GM19099 (cell line): ENCODE results near the gene NFKBIE.

Experiments
- POLR2A ChIP-seq: IDR thresholded peaks from 3 replicates; pipeline ENCODE4 v1.6.1; 2011; ENCODE audit warnings: low read depth; ENCODE audit not compliant: insufficient read length; ENCODE audit errors: extremely low read depth

NFKBIE gene

DNA sequence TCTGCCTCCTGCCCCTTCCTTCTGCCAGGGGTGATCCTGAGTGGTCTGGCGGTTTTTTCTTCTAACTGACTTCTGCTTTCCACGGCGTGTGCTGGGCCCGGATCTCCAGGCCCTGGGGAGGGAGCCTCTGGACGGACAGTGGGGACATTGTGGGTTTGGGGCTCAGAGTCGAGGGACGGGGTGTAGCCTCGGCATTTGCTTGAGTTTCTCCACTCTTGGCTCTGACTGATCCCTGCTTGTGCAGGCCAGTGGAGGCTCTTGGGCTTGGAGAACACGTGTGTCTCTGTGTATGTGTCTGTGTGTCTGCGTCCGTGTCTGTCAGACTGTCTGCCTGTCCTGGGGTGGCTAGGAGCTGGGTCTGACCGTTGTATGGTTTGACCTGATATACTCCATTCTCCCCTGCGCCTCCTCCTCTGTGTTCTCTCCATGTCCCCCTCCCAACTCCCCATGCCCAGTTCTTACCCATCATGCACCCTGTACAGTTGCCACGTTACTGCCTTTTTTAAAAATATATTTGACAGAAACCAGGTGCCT lies 31.7 kb downstream of the NFKBIE start:
- no peak for TF ChIP-seq POLR2A

DNA sequence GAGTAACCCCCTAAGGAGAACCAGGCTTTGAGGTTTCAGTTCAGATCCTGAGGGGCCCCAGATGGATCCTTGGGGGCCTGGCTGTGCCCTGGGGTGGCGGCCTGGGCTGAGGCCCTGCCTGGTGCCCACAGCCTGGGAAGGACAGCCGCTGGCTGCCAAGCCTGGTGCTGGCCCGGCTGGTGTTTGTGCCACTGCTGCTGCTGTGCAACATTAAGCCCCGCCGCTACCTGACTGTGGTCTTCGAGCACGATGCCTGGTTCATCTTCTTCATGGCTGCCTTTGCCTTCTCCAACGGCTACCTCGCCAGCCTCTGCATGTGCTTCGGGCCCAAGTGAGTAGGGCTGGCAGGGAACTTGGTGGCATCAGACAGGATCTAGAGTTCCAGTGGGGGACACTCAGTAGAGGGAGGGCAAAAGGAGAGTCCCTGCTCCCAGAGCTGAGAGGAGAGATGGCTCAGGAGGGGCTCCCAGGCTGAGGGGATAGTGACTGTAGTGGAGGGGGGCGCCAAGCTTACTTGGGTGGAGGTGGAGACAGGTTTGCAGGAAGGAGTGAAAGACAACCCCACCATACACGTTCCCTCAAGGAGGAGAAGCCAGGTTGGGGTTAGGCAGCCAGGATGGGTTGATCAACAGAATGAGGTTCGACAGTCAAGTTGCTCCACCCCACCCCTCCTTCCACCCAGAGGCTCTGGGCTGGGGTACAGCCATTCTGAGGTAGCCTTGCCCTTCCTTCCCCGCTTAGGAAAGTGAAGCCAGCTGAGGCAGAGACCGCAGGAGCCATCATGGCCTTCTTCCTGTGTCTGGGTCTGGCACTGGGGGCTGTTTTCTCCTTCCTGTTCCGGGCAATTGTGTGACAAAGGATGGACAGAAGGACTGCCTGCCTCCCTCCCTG lies 32.4 kb downstream of the NFKBIE start:
- TF ChIP-seq POLR2A, result no peak

DNA sequence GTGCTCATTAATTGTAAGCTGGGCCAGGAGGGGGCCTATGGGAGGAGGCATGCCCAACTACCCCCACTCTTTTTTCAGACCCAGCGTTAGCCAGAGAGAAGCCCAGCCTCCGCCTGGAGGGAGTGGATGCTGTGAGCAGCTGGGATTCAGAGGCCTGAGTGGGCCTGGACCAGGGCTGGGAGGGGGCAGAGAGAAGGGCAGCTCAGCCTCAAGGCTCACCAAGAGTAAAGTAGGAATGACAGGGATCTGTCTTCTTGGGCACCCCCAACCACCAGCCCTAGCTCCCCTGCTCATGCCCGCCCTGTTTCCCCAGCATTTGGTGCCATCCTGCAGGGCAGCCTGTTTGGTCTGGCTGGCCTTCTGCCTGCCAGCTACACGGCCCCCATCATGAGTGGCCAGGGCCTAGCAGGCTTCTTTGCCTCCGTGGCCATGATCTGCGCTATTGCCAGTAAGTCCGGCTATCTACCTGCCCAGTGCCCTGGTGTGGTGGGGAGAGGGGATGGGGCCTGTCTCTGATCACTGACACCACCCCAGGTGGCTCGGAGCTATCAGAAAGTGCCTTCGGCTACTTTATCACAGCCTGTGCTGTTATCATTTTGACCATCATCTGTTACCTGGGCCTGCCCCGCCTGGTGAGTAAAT lies 35.2 kb downstream of the NFKBIE start:
- no peak for TF ChIP-seq POLR2A

DNA sequence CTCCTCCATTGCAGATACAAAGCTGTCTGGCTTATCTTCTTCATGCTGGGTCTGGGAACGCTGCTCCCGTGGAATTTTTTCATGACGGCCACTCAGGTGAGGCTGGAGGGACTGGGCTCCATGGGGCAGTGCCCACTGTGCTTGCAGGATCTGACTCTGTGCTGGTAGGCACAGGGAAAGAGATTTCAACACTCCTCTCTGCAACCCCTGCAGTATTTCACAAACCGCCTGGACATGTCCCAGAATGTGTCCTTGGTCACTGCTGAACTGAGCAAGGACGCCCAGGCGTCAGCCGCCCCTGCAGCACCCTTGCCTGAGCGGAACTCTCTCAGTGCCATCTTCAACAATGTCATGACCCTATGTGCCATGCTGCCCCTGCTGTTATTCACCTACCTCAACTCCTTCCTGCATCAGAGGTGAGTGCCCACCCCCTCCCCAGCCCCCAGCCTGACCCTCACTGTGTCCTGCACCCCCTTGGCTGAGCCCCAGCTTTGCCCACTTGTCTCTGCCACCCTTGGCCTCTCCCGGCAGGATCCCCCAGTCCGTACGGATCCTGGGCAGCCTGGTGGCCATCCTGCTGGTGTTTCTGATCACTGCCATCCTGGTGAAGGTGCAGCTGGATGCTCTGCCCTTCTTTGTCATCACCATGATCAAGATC lies 35.8 kb downstream of the NFKBIE start:
- no peak for TF ChIP-seq POLR2A

DNA sequence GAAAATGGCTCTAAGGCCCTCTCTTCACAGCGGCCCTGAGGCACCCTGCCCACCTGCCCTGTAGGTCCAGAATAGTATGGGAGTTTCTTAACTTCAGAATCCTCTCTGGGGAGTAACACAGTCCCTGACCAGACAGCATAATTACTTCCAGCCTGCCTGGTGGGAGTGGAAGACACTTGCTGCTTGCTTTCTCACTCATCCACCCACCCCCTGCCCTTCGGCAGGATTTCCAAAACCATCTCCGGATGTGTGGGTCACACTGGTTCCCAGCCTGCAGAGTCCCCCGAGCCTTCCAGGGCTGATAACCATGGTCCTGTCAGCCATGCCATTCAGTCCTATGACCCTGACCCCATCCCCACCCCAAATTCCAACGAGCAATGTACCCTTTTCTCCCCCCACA lies 36.5 kb downstream of the NFKBIE start:
- TF ChIP-seq POLR2A, result no peak

DNA sequence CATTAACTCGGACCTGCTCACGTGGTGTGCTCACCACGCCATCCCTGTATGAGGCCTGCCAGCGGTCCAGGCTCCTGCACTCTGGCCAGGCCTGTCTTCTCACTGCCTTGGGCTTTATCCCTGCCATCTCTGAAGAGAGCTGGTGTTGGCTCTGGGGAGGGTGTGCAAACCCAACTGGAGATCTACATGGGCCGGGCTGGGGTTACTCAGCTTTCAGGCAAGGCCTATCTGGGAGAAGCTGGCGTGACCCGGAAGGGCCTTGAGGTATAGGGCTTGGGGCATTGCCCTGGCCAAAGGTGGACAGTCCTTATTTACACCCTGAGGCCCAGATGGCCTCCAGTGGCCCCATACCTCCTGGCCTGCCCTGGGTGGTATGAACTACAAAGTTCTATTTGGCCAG lies 36.9 kb downstream of the NFKBIE start:
- no peak for TF ChIP-seq POLR2A

DNA sequence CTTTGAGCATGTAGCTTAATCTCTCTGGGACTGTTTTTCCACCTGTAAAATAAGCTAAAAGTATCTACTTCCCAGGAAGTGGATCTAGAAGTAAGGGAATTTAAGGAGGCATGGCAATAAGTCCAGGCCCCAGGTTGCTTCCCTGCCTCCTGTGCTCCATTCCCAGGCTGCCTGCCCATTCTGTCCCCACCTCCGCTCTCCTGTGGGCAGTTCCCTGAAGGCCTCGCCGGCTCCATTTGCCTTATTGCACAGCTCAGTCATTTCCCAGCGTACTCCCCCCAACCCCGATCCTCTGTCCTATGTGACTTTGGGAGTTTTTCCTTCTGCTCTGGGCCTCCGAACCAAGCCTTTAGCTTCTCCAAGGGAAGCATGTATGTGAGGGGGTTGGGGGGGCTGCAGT lies 37.3 kb downstream of the NFKBIE start:
- no peak for TF ChIP-seq POLR2A

DNA sequence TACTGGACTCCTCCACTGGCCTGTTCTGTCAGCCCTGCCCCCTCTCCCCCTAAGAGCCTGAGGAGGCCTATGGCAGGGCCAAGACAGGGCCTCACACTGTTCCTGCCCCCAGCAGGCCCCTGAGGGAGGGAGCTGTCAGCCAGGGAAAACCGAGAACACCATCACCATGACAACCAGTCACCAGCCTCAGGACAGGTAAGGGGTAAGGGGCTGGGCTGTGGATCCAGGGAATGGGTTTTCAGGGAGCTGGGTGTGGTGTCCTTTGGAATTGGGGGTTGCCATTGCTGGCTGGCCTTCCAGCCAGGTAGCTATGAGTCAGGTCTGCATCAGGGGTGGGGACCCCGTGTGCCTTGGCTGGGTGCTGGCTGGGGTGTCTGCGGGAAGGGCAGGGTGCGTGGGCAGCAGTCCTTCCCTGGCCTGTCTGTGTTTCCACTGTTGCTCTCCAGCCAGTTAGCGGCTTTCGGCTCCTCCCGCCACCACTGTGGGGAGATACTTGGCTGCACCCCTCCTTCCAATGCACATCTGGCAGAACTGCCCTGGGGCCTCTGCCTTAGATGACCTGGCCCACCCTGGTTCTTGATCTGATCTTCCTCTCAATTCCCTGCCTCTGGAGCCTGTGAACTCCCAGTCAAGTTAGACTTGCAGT lies 38.1 kb downstream of the NFKBIE start:
- no peak for TF ChIP-seq POLR2A

DNA sequence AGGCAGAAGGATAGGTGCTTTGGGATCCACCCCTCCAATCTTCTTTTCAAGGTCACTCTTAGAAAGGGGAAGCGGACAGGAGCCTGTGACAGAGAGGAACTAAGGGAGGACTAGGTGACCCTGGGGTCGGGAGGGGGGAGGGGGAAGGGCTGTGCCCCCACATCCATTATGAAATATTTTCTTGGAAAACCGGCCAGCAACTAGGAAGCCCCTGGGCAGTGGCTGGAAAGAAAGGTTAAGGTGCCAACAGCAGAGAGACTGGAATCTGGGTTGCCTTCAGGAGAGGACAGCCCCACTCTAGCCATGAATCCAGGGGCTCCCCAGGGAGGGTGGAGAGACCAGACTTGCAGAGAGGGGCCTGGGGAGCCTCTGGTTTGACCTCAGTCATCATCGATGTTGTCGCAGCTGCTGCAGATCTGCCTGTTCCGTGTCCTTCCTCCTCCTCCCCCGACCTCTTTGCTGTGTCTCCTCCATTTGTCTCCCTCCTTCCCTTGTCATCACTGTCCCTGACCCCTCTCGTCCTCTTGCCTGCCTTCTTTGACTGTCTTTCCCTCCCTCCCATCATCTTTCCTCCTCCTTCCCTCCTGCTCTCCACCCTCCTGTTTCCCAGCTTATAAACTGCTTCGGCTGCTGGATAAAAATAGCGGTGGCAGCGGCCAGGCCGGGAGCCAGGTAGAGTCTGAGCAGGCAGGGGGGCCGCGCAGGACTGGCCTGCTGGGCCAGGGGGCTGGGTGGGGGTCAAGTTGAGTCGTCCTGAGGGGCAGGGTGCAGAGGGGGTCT lies 38.8 kb downstream of the NFKBIE start:
- no peak for TF ChIP-seq POLR2A

DNA sequence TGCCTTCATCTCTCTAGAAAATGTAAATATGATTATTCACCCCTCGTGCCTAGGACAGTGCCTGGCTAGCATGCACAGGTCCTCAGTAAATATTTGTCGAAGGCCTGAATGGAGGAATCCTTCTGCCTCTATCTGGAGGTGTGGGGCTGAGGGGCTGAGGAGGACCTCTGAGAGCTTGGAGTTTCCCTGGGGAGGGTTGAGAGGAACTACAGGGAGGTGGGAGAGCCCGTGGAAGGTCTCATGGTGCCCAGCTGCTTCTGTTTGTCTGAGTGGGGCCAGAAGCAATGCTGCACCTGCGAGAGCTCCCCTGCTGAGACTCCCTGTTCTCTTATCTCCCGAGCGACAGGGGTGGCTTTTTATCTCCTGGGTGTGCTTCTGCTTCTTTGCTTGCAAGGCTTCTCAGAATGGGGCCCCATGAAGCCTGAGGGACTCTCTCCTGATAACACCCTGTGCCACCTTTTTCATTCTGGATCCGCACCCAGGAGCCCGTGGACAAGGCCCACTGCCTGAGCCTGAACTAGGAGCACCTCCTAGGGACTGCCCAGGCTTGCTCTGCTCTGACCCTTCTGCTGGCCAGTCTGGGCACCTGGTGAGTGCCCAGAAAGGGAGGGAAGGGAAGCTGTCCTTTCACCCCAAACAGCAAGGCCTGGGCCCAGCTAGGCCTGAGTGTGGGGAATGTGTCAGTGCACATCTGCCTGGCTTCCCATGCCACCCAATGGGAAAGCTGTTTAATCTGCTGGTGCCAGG lies 39.6 kb downstream of the NFKBIE start:
- TF ChIP-seq POLR2A, result no peak

DNA sequence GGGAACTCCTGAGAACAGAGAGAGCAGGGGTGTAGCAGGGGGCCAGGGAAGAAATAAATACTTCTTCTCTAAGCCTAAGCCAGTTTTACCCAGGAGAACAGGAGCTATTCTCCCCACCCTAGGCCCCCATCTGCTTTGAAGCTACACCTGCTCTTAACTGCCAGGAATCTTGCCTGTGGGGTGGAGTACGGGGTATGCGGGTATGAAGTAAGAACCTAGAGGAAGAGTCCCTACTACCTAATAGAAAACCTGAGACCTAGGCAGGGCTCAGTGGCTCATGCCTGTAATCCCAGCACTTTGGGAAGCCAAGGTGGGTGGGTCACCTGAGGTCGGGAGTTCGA lies 40.4 kb downstream of the NFKBIE start:
- no peak for TF ChIP-seq POLR2A

DNA sequence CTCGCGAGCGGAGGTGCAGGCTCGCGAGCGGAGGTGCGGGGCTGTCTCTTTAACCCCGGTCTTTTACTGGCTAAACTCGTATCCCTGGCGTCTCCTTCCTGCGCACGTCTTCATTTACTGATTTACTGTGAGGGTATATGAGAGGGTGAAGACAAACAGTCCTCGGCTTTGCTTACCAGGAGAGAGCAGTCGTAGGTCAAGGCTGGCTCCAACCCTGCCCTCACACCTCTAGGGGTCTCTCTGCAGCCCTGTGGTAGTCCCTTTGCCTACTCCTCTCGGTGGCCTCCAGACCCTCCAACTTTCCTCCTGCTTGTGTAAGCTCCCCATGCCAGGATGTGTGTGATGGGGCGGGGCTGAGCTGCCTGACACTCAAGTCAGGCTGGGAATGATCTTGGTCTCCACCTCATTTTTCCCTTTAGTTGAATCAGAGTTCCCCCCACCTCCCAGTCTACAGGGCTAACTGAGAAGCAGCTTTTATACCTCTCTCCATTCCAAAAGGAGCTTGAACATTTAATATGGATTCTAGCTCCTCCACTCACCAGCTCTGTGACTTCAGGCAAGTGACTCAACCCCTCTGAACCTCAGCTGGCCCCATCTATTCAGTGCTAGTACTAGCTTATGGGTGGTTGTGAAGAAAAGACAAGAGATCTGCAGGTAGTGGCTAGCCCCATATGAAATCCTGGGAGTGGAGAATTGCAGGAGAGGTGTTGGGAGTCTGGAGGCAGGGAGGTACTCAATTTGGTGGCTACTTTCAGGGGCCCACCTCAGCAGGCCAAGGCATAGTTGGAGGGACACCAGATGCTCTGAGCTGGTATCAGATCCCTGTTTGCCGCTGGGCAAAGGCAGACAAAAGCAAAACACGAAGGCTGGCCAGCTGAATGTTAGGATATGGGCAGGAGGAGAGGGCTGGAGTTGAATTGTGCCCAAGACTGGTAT lies 41.1 kb downstream of the NFKBIE start:
- TF ChIP-seq POLR2A, result peak; percentile 10
